HG03097 (cell line): ENCODE measurements around the gene STAU1.
"Not testable (repeated sequence)": the region's sequence is repeated elsewhere in the genome, so short reads cannot be mapped to it uniquely, and the experiment has no call there.

ENCODE experiments used
- ATAC-seq: cut with Tn5 transposase; IDR thresholded peaks from one replicate; pipeline ENCODE4 v1.9.1; 2021; ENCODE audit not compliant: unreplicated experiment, low FRiP score

STAU1 gene

GRCh38 chr20:49091762-49092161 is 96.4 kb downstream of the STAU1 start:
- no peak for ATAC-seq

DNA sequence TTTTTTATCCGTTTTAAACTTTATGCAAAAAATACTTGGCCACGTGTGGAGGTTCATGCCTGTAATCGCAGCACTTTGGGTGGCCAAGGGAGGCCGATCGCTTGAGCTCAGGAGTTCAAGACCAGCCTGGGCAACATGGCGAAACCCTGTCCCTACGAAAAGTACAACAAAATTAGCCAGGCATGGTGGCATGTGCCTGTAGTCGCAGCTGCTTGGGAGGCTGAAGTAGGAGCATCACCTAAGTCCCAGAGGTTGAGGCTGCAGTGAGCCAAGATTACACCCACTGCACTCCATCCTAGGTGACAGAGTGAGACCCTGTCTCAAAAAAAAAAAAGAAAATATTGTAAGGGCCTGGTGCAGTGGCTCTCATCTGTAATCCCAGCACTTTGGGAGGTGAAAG is 97.0 kb downstream of the STAU1 start:
- ATAC-seq = no peak

- not testable (repeated sequence) for ATAC-seq
Measured at GRCh38 chr20:49082295-49082694, 105.8 kb downstream of the STAU1 start.

DNA sequence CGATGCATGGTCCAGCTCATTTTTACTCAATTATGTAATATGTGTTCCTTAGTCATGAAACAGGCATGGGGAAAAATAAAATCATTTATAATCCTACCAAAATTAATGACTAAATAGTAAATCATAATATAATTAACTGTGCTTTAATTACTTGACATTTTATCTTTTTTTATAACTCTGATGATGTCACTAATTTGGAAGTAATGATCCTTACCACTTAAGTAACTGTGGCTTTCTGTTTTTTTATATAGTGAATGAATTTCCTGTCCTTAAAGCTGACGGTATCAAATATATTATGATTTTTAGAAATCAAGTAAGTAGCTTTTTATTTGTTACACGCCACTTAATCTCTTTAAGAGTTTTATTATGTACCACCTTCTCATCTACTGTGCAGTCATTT is 109.8 kb downstream of the STAU1 start:
- ATAC-seq = no peak

DNA sequence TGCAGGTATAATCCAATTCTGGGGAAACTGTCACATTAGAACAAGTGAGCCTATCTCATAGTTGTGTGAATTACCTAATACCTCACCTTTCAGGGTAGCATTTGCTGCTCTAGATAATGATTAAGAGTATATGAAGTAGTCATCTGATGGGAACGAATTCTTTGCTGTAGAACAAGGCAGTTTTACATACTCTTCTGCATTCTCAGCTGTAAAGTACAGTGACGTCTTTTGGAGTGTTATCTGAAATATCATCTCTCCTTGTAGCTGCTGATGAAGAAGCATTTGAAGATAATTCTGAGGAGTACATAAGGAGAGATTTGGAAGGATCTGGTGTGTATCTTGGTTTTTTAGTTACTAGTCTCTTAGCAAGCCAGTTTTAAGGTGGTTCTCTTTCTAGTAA is 113.6 kb downstream of the STAU1 start:
- no peak for ATAC-seq
